HG02678 (cell line): ENCODE results near the gene TANC1.

Experiments
- ATAC-seq: cut with Tn5 transposase; IDR thresholded peaks from one replicate; pipeline ENCODE4 v1.9.1; 2021; ENCODE audit warnings: mild to moderate bottlenecking, moderate library complexity; ENCODE audit not compliant: unreplicated experiment

The TANC1 gene

GRCh38 chr2:159211447-159212396 is 243.3 kb downstream of the TANC1 start:
- no peak for ATAC-seq

- no peak for ATAC-seq
Measured at GRCh38 chr2:159213296-159213695, 244.9 kb downstream of the TANC1 start.

GRCh38 chr2:159214325-159214865 is 246.0 kb downstream of the TANC1 start:
- no peak for ATAC-seq

GRCh38 chr2:159215116-159215515 is 246.7 kb downstream of the TANC1 start:
- no peak for ATAC-seq

GRCh38 chr2:159217676-159218075 is 249.2 kb downstream of the TANC1 start:
- ATAC-seq = no peak

GRCh38 chr2:159218389-159218788 is 249.9 kb downstream of the TANC1 start:
- ATAC-seq = no peak

GRCh38 chr2:159219394-159219998 is 251.1 kb downstream of the TANC1 start:
- ATAC-seq = no peak

- ATAC-seq = no peak
Measured at GRCh38 chr2:159224061-159224813, 255.8 kb downstream of the TANC1 start.

- ATAC-seq = no peak
Measured at GRCh38 chr2:159225025-159226016, 256.9 kb downstream of the TANC1 start.

GRCh38 chr2:159226059-159226461 is 257.6 kb downstream of the TANC1 start:
- peak; percentile 43 for ATAC-seq

- no peak for ATAC-seq
Measured at GRCh38 chr2:159226608-159227385, 258.4 kb downstream of the TANC1 start.

- ATAC-seq = no peak
Measured at GRCh38 chr2:159227467-159227866, 259.0 kb downstream of the TANC1 start.

- no peak for ATAC-seq
Measured at GRCh38 chr2:159228081-159228581, 259.7 kb downstream of the TANC1 start.

GRCh38 chr2:159229476-159230144 is 261.2 kb downstream of the TANC1 start:
- ATAC-seq = no peak

- no peak for ATAC-seq
Measured at GRCh38 chr2:159230145-159230877, 261.9 kb downstream of the TANC1 start.

GRCh38 chr2:159232456-159233170 is 264.2 kb downstream of the TANC1 start:
- ATAC-seq = no peak

GRCh38 chr2:159234868-159235267 is 266.4 kb downstream of the TANC1 start:
- no peak for ATAC-seq
